ENCODE data around the gene ARID1B. TPM values are rescaled to one million over a fixed set of nuclear protein-coding genes. Genes with fewer than 3 reads are reported as not detected.

The ARID1B gene
- total RNA-seq, 1 experiment from 2014 or later, result 35.6 TPM

DNA sequence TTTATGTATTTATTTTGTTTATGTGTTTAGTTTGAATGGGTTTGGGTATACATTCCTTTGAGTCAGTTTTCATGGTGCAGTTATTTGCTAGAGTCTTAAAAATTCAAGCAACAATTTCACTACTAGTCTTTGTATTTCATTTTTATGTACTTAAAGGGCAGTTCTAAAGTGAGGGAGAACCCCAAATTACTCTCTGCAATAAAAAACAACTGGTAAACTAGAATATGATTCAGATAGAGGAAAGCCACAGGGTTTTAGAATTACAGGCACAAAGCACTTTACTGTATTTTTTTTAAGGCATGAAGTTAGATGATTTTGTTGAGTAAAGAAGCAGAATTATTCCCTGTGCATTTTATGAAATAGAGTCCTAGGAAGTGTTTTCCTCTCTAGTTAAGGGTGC is 183.3 kb downstream of the ARID1B start (continued):
- TF ChIP-seq EZH2phosphoT487 (IDR thresholded peaks at IDR 0.05; ENCODE audit: borderline replicate concordance) (no peak), POLR2AphosphoS5 (IDR thresholded peaks at IDR 0.05; ENCODE audit: low read depth, low read length) (no peak), EZH2 (IDR thresholded peaks at IDR 0.05) (no peak)
- TF ChIP-seq, protein P1, sequence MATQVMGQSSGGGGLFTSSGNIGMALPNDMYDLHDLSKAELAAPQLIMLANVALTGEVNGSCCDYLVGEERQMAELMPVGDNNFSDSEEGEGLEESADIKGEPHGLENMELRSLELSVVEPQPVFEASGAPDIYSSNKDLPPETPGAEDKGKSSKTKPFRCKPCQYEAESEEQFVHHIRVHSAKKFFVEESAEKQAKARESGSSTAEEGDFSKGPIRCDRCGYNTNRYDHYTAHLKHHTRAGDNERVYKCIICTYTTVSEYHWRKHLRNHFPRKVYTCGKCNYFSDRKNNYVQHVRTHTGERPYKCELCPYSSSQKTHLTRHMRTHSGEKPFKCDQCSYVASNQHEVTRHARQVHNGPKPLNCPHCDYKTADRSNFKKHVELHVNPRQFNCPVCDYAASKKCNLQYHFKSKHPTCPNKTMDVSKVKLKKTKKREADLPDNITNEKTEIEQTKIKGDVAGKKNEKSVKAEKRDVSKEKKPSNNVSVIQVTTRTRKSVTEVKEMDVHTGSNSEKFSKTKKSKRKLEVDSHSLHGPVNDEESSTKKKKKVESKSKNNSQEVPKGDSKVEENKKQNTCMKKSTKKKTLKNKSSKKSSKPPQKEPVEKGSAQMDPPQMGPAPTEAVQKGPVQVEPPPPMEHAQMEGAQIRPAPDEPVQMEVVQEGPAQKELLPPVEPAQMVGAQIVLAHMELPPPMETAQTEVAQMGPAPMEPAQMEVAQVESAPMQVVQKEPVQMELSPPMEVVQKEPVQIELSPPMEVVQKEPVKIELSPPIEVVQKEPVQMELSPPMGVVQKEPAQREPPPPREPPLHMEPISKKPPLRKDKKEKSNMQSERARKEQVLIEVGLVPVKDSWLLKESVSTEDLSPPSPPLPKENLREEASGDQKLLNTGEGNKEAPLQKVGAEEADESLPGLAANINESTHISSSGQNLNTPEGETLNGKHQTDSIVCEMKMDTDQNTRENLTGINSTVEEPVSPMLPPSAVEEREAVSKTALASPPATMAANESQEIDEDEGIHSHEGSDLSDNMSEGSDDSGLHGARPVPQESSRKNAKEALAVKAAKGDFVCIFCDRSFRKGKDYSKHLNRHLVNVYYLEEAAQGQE (IDR thresholded peaks at IDR 0.05; ENCODE audit: low read depth), result no peak
- TF ChIP-seq, protein P2, sequence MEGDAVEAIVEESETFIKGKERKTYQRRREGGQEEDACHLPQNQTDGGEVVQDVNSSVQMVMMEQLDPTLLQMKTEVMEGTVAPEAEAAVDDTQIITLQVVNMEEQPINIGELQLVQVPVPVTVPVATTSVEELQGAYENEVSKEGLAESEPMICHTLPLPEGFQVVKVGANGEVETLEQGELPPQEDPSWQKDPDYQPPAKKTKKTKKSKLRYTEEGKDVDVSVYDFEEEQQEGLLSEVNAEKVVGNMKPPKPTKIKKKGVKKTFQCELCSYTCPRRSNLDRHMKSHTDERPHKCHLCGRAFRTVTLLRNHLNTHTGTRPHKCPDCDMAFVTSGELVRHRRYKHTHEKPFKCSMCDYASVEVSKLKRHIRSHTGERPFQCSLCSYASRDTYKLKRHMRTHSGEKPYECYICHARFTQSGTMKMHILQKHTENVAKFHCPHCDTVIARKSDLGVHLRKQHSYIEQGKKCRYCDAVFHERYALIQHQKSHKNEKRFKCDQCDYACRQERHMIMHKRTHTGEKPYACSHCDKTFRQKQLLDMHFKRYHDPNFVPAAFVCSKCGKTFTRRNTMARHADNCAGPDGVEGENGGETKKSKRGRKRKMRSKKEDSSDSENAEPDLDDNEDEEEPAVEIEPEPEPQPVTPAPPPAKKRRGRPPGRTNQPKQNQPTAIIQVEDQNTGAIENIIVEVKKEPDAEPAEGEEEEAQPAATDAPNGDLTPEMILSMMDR (IDR thresholded peaks at IDR 0.05 in 2 of 3, conservative IDR thresholded peaks at IDR 0.05 in 1 of 3; ENCODE audit: borderline replicate concordance in 1 of 3, insufficient read depth in 1 of 3, low read depth in 2 of 3, low read length in 2 of 3), result no peak

DNA sequence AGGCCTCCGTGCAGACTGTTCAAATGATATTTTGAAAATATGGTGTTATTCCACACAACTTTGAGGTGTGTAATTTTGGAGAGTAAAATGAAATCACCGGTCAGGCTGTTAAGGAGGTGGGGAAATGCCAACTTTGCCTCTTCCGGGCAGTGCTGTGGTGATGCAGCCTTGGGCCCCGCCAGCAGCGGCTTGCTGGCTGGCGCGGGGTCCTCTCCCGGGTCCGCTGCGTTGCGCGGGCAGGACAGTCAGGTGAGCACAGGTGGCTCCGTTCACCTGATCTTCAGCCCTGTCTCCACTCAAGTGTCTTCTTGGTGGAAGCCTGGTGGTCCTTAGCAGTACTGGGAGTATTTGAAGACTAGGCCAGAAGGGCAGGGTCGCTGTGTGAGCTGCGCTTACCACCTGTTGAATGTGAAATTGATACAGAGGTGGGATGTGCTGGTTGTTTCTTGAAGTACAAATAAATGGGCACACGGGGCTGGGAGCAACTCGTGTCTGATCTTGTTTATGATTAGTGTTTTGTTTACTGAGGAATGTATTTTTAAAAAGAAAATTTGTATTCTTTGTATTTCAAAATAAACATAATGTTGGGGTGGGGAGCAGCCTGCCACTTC is 184.2 kb downstream of the ARID1B start:
- DNase-seq (ENCODE audit: low read depth, low spot score) (no peak), ATAC-seq (no peak)
- Histone ChIP-seq H3K27ac (ENCODE audit: low read depth, low read length) (no peak overlapping the region), H3K9me3 (ENCODE audit: control insufficient read depth in 1 of 2, insufficient read depth in 1 of 2, low read depth in 1 of 2, low read length in 2 of 2) (no peaks in the 10 kb centered on the region), H4K20me1 (ENCODE audit: insufficient read depth) (no peaks in the 10 kb centered on the region; the same call in 1 of the 2 replicates), H3K27me3 (ENCODE audit: insufficient read depth, low read length) (no peaks in the 10 kb centered on the region), H2AFZ (ENCODE audit: low read depth, low read length, poor library complexity, severe bottlenecking) (no peak overlapping the region), H3K36me3 (ENCODE audit: control insufficient read depth in 1 of 2, insufficient read depth in 2 of 2, low read length in 2 of 2) (no peaks in the 10 kb centered on the region), H3K79me2 (ENCODE audit: insufficient read depth, low read length) (peaks cover 10% of the 10 kb centered on the region; the same call in 1 of the 2 replicates), H3K9me2 (ENCODE audit: insufficient read depth) (no peaks in the 10 kb centered on the region), H3K4me3 (replicated peaks in 1 of 2; ENCODE audit: low read depth in 1 of 2, low read length in 2 of 2) (no peak overlapping the region), H3K9ac (ENCODE audit: low read length) (no peak overlapping the region), H3K4me2 (ENCODE audit: low read length) (no peak overlapping the region), H3K4me1 (ENCODE audit: control insufficient read depth in 1 of 2, insufficient read depth in 2 of 2, low read length in 2 of 2) (no peaks in the 10 kb centered on the region)
- POLR2A ChIA-PET, result no interaction called here
- RAD21 ChIA-PET (ENCODE audit: low non-redundant PET in 1 of 2, low total read pairs in 2 of 2, uncharacterized antibody in 2 of 2, unreplicated experiment in 2 of 2), result no interaction called here
- CTCF ChIA-PET, result no interaction called here
- BruUV-seq (replicated peaks), result no TSS peak
- TF ChIP-seq POLR2AphosphoS5 (IDR thresholded peaks at IDR 0.05; ENCODE audit: low read depth, low read length) (no peak), EZH2 (IDR thresholded peaks at IDR 0.05) (no peak), ELF1 (IDR thresholded peaks at IDR 0.05; ENCODE audit: borderline replicate concordance, low read depth) (no peak), POLR2A (IDR thresholded peaks at IDR 0.05; ENCODE audit: borderline replicate concordance, extremely low read depth, insufficient read depth, insufficient read length) (no peak)
- intact Hi-C loops (cut with micrococcal nuclease), result no loop called here
